Measurements from ENCODE around the gene F8. TPM values are rescaled to one million over a fixed set of nuclear protein-coding genes. Genes with fewer than 3 reads are reported as not detected.

The F8 gene
- total and polyA plus RNA-seq, 10 of the 15 experiments (the other 5 are each of a cell fraction or from before 2014, with no cell fraction given): 3.0 to 8.1 (median 5.1) TPM

DNA sequence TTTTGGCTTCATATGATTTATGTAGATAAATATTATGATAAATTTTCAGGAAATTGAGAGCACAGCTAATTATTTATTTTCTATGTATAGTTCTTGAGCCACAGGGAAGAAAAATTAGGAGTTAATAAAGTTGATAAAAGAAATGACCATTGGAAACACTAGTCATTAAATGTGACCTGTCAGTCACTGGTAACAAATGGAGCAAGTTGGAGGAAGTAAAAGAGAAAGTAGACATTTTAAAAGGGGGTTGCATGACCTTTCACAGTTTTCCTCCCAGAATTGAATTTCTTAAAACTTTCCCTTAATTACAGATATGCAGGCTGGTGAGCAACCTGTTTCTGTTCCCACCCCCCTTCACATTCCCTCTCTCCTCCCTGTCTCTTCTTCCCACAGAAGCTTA lies 193.4 kb downstream of the F8 start:
- Histone ChIP-seq H3K9ac (ENCODE audit: control insufficient read depth, insufficient read depth, low read length) (no peak overlapping the region), H3K79me2 (ENCODE audit: control insufficient read depth, insufficient read depth, low read length) (no peaks in the 10 kb centered on the region), H3K4me3 (no peak overlapping the region), H4K20me1 (ENCODE audit: control insufficient read depth, insufficient read depth) (no peaks in the 10 kb centered on the region), H3K4me1 (ENCODE audit: control insufficient read depth, insufficient read depth, low read length) (peaks cover 17% of the 10 kb centered on the region), H2AFZ (ENCODE audit: control insufficient read depth, low read depth, low read length) (peak overlapping the region; percentile 59), H3K27ac (ENCODE audit: control insufficient read depth, insufficient read depth) (no peak overlapping the region), H3K9me3 (replicated peaks; ENCODE audit: control insufficient read depth, insufficient read depth, low read length) (no peaks in the 10 kb centered on the region), H3K4me2 (ENCODE audit: control insufficient read depth, insufficient read depth) (no peak overlapping the region), H3K36me3 (ENCODE audit: control insufficient read depth in 2 of 2, insufficient read depth in 2 of 2, low read length in 1 of 2) (no peaks in the 10 kb centered on the region), H3K27me3 (replicated peaks in 1 of 2; ENCODE audit: control insufficient read depth in 2 of 2, insufficient read depth in 2 of 2, low read length in 1 of 2) (no peaks in the 10 kb centered on the region)
- ATAC-seq (no peak), FAIRE-seq (no peak), DNase-seq (ENCODE audit: low read depth, low spot score) (no peak)
- ChIA-PET CTCF (interaction anchor here (1.0 to 1.1 kb wide), 3 partner anchors 11 to 80 kb away, joined by 3 to 5 read pairs (median 3); no protein-coding TSS in a partner anchor), POLR2A (interaction anchor here (0.6 to 1.5 kb wide), 2 partner anchors 9 to 73 kb away, joined by 3 to 4 read pairs; no protein-coding TSS in a partner anchor), RAD21 (ENCODE audit: unreplicated experiment) (interaction anchor here (1.0 to 1.2 kb wide), 3 partner anchors 26 to 79 kb away, joined by 3 to 4 read pairs (median 3); partner anchors contain the start of gene DKC1), SMC1A (ENCODE audit: uncharacterized antibody, unreplicated experiment) (interaction anchor here (0.8 to 4.5 kb wide), 7 partner anchors 10 to 80 kb away, joined by 3 to 22 read pairs (median 4); partner anchors contain the start of gene DKC1)
- TF ChIP-seq SMAD5 (IDR thresholded peaks at IDR 0.05; ENCODE audit: low read depth): no peak
- TF ChIP-seq, protein P1, sequence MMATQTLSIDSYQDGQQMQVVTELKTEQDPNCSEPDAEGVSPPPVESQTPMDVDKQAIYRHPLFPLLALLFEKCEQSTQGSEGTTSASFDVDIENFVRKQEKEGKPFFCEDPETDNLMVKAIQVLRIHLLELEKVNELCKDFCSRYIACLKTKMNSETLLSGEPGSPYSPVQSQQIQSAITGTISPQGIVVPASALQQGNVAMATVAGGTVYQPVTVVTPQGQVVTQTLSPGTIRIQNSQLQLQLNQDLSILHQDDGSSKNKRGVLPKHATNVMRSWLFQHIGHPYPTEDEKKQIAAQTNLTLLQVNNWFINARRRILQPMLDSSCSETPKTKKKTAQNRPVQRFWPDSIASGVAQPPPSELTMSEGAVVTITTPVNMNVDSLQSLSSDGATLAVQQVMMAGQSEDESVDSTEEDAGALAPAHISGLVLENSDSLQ (IDR thresholded peaks at IDR 0.05): peak; percentile 69
- no TSS peak for BruUV-seq (replicated peaks)
- in situ Hi-C loops (cut with MboI) (no loop called here), intact Hi-C loops (cut with micrococcal nuclease; ENCODE audit: unreplicated experiment) (loop anchor here (2.0 kb wide), 1 partner anchor 64 kb away; no protein-coding TSS in a partner anchor)

DNA sequence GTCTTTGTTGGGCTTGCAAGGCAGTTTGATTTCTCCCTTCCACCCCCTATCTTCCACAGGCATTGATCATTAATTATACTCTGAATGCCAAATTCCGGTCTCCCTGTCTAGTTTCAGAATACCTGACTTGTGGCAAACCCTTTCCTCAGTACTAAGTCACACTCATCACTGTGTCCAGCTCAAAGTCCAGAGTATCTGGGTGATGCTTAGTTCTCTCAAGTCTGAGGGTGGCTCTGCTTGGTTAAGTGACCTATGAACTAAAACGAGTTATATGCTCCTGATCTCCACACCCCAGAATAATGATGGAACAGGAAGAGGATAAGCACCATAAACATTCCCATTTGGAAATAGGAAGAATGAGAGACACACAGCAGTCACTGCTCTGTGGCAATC lies 194.5 kb downstream of the F8 start:
- Histone ChIP-seq H3K27ac (ENCODE audit: control insufficient read depth, insufficient read depth) (peak overlapping the region; percentile 50; the same call in 1 of the 2 replicates), H3K4me2 (ENCODE audit: control insufficient read depth, insufficient read depth) (peak overlapping the region; percentile 78; the same call in 1 of the 2 replicates), H4K20me1 (ENCODE audit: control insufficient read depth, insufficient read depth) (no peaks in the 10 kb centered on the region), H3K36me3 (ENCODE audit: control insufficient read depth in 2 of 2, insufficient read depth in 2 of 2, low read length in 1 of 2) (no peaks in the 10 kb centered on the region), H3K4me3 (no peak overlapping the region), H3K9ac (ENCODE audit: control insufficient read depth, insufficient read depth, low read length) (no peak overlapping the region), H3K4me1 (ENCODE audit: control insufficient read depth, insufficient read depth, low read length) (peaks cover 17% of the 10 kb centered on the region), H2AFZ (ENCODE audit: control insufficient read depth, low read depth, low read length) (peak overlapping the region; percentile 71), H3K79me2 (ENCODE audit: control insufficient read depth, insufficient read depth, low read length) (no peaks in the 10 kb centered on the region), H3K9me3 (replicated peaks; ENCODE audit: control insufficient read depth, insufficient read depth, low read length) (no peaks in the 10 kb centered on the region), H3K27me3 (replicated peaks in 1 of 2; ENCODE audit: control insufficient read depth in 2 of 2, insufficient read depth in 2 of 2, low read length in 1 of 2) (no peaks in the 10 kb centered on the region)
- FAIRE-seq (no peak), DNase-seq (ENCODE audit: low read depth, low spot score) (no peak), ATAC-seq (peak; percentile 54)
- ChIA-PET POLR2A (interaction anchor here (0.5 to 1.6 kb wide), 4 partner anchors 9 to 74 kb away, joined by 3 to 6 read pairs (median 4); no protein-coding TSS in a partner anchor), SMC1A (ENCODE audit: uncharacterized antibody, unreplicated experiment) (interaction anchor here (0.6 to 4.5 kb wide), 8 partner anchors 9 to 79 kb away, joined by 3 to 22 read pairs (median 4); no protein-coding TSS in a partner anchor), CTCF (interaction anchor here (1.0 to 1.4 kb wide), 2 partner anchors 9 to 10 kb away, joined by 3 to 5 read pairs; no protein-coding TSS in a partner anchor), RAD21 (ENCODE audit: unreplicated experiment) (interaction anchor here (0.8 to 1.4 kb wide), 5 partner anchors 10 to 79 kb away, joined by 3 to 4 read pairs (median 3); partner anchors contain the start of gene DKC1)
- in situ Hi-C loops (cut with MboI) (no loop called here), intact Hi-C loops (cut with micrococcal nuclease; ENCODE audit: unreplicated experiment) (loop anchor here (2.0 kb wide), 1 partner anchor 63 kb away; no protein-coding TSS in a partner anchor)
- BruUV-seq (replicated peaks): no TSS peak
- WGBS (ENCODE audit: insufficient coverage, insufficient replicate concordance, low lambda C conversion rate, missing lambda C conversion rate): 23% methylated on average over 2 of the region's 2 CpGs
- TF ChIP-seq SIX5 (IDR thresholded peaks at IDR 0.05; ENCODE audit: low read depth, low read length, severe bottlenecking) (no peak), NFYB (IDR thresholded peaks at IDR 0.05; ENCODE audit: insufficient read depth, low read depth, low read length) (no peak), EGR1 (IDR thresholded peaks at IDR 0.05; ENCODE audit: borderline replicate concordance in 1 of 2, low read depth in 2 of 2, low read length in 2 of 2) (no peak), ZNF592 (IDR thresholded peaks at IDR 0.05) (no peak), CBX3 (IDR thresholded peaks at IDR 0.05; ENCODE audit: borderline replicate concordance, low read depth) (no peak)
- TF ChIP-seq, protein P2, sequence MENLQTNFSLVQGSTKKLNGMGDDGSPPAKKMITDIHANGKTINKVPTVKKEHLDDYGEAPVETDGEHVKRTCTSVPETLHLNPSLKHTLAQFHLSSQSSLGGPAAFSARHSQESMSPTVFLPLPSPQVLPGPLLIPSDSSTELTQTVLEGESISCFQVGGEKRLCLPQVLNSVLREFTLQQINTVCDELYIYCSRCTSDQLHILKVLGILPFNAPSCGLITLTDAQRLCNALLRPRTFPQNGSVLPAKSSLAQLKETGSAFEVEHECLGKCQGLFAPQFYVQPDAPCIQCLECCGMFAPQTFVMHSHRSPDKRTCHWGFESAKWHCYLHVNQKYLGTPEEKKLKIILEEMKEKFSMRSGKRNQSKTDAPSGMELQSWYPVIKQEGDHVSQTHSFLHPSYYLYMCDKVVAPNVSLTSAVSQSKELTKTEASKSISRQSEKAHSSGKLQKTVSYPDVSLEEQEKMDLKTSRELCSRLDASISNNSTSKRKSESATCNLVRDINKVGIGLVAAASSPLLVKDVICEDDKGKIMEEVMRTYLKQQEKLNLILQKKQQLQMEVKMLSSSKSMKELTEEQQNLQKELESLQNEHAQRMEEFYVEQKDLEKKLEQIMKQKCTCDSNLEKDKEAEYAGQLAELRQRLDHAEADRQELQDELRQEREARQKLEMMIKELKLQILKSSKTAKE (IDR thresholded peaks at IDR 0.05; ENCODE audit: low read depth, poor library complexity, severe bottlenecking): no peak
